ENCODE measurements around the gene KCNQ1.

- TF ChIP-seq CTCF (IDR thresholded peaks at IDR 0.05) (no peak), POLR2A (IDR thresholded peaks at IDR 0.05) (no peak)
Observed at GRCh38 chr11:2530131-2530854, 85.5 kb downstream of the KCNQ1 start.
